ENCODE data around the gene FSHR.

FSHR gene

DNA sequence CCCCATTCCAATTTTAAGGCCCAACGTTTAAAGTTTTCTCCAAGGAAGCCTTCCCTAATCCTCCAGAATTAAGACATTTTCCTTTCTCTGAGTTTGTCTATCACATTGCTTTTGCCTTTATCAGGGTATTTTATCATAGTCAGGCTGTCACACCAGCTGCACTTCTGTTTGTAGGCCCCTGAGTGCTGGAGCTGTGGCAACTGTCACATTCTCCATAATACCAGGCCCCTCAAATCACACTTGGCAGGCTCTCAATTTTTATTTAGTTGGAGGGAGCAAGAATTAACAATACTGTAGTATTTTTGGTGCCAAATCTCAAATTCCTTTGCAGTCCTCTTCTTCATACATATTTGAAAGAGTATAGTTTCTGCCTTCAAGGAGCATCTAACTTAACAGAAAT lies 122.2 kb downstream of the FSHR start:
- no peak for DNase-seq (ENCODE audit: low read depth in 2 of 2)

DNA sequence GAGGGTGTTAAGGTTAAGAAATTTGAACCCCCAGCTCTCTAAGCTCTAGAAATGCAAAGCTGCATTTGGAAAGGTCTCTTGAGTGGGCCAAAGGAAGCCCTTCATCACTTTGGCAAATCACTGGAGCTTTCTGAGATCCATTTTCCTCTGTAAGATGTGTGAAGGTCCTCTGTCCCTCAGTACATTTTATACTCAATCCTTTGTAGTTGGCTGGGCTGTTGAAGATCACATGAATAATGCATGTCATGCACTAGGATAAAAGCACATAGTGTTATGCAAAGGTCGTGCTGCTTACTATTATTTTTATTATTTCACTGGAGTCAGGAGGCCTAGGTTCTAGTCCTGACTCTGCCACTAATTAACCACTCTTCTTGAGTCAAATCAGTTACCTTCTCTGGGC lies 124.9 kb downstream of the FSHR start:
- no peak for DNase-seq (ENCODE audit: low read depth in 2 of 2)

DNA sequence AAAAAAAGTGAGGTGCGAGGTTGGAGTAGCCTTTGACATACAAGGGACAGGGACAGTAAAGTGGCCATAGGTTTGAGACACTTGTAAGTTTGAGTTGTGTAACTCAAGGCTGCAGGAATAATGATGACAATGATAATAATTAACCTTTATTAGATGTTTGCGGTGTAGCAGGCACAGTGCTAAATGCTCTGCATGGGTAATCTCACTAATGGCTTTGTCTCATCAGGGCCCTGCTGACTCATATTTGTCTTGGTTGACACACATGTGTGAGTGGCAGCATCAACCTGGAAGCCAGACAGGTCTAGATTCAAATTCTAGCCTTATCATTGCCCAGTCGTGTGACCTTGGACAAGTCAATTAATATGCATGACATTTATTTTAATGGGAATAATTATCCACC lies 126.2 kb downstream of the FSHR start:
- DNase-seq (ENCODE audit: low read depth in 2 of 2): no peak

DNA sequence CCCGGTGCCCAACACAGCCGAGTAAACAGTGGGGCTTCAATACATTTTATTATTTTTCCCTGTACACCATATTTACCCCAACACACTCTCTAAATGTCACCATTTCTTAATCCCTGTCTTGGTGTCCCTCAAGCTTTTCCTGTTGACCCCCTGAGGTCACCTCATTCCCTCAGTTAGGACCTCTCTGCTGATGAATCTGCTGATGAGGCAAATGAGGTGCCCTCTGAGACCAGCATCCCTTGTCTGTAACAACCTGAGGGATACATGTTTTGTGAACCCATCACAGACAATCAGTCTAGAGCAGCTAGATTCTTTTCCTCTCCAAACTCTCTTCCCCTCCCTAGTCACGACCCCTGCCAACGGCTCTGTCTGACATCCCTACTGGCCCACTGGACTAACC lies 127.6 kb downstream of the FSHR start:
- no peak for DNase-seq (ENCODE audit: low read depth in 2 of 2)

DNA sequence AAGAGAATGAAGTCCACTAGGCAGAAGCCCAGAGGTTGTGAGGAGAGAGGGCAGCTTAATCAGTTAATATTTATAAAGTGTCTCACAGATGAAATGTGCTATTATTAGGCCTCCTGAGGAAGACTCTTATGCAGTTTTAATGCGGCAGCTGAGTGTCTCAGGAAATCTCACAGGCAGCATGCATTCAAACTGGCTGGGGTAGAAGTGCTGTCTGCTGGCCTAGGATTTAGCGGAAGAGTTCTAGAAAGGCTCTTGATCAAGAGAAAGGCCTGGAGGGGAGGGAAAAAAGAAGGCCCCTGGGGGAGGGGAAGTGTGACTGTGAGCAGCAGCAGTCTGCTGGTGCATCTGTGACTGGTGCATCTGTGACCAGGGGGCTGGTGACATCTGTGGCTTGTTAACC lies 133.0 kb downstream of the FSHR start:
- no peak for DNase-seq (ENCODE audit: low read depth in 2 of 2)

DNA sequence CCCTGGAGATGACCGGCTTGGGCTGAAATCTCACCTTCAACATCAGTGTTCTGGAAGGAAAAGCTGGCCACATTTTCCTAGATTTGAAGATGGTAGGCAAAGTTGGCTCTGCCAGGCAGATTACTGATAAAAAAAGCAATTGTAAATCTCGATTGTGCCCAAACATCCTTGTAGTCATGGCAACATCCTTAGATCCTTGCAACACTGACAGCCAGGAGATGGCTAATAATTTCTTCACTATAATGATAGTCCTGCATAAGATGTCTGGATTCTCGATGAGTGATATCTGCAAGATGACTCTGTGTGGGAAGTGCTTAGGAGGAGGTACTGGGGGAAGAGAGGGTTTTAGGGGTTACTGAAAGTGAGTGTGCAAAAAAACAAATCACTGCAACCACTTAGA lies 149.1 kb downstream of the FSHR start:
- DNase-seq (ENCODE audit: low read depth in 2 of 2): no peak

DNA sequence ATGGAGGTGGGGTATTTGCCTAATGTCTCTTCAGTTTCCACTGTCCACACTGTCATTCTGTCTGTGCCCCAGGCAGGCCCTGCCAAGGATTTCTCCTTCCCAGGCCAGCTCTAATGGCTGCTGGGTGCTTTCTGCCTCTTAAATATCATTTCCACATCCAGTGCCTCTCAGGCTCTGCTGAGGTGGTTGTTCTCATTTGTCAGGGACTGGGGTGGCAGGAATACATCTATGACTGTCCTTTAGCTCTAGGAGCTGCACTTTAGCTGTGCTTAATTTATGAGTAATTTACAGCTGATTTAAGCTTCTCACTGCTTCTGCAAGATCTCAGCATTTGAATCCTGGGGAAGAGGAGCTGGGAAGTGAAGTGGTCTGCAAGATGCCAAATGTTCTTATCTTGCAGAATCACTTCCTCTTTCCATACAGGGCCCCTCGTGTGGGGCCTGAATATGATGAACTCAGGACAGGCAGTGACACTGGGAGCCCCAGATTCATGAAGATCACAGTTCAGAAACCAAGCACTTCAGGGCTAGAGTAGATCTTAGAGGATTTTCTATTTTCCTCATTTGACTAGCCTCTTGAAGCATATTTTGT lies 150.2 kb downstream of the FSHR start:
- no peak for DNase-seq (ENCODE audit: low read depth in 2 of 2)

DNA sequence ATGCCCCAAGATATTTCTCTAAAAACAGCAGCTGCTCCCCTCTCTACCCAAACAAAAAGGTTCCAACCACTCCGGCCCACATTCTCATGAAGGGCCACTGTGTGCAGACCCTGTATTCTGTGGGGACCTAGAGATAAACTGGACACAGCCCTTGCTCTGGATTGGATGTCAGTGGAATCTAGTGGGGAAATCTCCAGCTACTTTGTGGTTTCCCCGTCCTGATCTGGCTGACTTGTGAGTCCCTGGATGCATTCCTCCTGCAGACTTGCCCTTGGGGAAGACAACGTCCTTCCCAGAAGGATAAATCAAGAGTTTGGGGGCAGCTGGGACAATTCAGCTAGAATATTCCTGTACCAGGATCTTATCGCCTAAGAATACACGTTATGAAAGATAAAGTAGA lies 151.1 kb downstream of the FSHR start:
- no peak for DNase-seq (ENCODE audit: low read depth in 2 of 2)

DNA sequence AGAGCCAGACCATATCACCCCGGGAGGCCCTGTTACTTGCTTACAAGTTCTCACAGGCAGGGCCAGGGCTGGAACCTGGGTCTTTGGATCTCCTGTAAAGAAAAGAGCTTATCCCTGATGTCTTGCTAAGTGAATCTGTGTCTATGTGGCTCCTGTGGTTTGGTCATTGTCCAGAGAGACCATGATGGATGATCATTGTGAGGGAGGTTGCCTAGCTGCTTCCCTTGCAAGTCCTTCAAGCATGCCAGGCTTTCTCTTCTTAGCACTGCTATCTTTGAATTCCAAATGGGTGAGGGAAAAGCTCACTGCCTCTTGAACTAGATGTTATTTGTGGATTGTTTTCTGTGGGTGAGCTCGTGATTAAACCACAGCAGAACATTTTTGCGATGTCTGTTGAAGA lies 151.6 kb downstream of the FSHR start:
- no peak for DNase-seq (ENCODE audit: low read depth in 2 of 2)

DNA sequence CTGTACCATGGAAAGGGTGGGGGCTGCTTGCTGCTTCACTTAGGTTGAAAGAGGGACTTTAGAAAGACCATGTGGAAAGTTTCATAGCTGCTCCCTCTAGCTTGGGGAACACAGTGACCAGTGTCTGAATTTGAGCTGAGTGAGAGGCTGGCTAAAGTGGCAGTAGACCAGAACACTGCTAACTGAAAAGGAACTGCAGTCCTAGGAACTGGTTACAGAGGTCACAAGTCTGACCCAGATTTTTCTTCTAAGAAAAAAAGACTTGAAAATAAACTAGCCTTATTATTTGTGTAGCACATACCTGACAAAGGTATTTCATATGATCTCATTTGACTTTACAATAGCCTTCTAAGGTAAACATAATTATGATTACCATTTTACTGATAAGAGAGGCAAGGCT lies 153.6 kb downstream of the FSHR start:
- no peak for DNase-seq (ENCODE audit: low read depth in 2 of 2)

DNA sequence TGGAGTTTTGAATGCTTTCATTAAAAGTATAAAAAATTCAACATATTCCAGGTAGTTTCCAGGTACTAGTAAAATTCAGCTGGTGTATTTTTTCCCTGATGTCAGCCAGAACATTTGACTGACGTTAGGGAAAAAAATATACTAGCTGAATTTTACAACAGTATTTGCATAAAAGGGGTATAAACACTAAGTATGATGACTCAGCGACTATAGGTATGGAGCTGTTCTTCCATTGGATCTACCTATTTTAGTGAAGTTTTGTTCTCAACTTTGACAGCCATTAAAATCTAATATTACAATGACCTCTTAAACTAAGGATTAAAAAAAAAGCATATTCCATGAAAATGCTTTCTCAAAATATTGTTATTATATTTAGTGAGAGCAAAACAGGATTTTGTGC lies 155.9 kb downstream of the FSHR start:
- DNase-seq (ENCODE audit: low read depth in 2 of 2): no peak

DNA sequence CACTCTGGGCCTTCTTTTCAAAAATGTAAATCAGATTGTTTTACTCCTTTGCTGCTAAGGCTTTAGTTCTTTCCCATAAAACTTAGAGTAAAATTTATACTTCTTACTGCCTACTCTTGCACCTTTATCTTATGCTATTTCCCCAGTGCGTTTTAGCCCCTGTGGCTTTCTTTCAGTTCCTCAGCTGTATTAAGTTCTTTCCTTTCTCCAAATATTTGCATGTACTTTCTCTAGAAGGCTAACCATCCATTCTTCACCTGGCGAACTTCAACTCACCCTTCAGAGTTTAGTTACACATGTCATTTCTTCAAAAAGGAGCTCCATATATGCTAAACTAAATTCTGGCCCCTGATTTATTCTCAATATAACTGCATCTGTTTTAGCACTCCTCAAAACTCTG lies 160.7 kb downstream of the FSHR start:
- no peak for DNase-seq (ENCODE audit: low read depth in 2 of 2)

DNA sequence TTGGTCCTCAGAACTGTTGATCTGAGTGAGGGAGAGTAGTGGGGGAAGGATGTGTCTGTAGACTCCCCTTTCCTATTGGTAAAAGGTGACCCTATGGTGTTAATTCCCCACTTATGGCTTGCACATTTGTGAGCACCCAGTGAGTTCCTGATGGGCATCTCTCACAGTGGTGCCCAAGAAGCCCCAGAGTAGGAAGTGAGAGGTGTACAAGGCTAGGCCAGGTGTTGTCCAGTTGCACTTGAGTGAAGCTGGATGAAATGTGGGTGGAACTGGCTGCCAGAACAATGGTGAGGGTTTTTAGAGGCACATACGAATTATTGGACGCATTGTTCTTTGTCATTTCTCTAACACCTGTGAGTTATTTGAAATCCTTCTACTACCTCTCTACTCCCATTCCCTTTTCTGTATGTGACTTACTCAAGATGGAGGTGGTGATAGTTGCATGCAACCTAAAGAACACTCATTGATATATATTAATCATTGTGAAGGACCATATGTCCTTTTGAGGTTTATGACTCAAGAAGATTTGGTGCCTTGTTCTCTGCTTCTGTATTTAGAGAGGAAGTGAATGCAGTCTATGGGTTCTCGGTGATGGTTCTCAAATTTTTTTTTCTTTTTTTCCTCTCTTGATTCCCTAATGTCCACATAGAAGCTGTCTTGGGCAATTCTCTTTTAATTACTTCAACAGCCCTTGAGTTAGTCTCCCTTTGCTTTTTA lies 162.7 kb downstream of the FSHR start:
- DNase-seq (ENCODE audit: low read depth in 2 of 2): no peak

DNA sequence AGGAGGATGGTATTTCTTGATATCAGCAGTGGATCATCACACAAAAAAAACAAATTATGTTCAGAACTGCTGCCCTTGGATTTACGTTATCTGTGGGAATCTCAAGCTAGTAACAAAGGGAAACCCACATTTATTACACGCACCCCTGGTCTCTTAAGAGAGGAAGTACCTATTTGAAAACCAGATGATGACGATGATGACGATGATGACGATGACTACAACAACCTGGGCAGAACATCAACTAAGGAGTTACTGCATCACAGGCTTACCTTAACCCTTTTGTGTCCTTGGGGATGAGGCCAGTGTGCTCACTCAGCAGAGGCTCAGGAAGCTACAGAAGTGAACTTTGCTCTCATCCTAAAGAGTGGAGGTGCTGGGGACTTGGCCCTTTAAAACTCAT lies 169.4 kb downstream of the FSHR start:
- DNase-seq (ENCODE audit: low read depth in 2 of 2): no peak

DNA sequence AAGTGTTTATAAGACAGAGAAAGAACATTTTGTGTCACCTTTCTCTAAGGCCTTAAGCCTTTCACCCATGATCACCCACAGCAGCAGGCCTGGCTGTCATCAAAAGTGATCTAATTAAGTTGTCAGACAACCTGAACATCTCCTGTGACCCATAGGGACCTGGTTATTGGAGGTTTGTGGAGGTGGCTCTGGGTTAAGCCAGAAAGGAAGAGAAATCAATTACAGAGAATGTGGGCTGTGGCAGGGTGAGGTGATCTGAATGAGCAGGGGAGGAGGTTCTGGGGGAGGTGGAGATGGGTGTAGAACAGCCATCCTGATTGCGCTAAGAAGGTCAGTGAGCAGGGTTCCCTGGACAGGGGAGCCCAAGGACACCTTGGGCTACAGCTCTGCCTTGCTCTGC lies 170.8 kb downstream of the FSHR start:
- no peak for DNase-seq (ENCODE audit: low read depth in 2 of 2)

DNA sequence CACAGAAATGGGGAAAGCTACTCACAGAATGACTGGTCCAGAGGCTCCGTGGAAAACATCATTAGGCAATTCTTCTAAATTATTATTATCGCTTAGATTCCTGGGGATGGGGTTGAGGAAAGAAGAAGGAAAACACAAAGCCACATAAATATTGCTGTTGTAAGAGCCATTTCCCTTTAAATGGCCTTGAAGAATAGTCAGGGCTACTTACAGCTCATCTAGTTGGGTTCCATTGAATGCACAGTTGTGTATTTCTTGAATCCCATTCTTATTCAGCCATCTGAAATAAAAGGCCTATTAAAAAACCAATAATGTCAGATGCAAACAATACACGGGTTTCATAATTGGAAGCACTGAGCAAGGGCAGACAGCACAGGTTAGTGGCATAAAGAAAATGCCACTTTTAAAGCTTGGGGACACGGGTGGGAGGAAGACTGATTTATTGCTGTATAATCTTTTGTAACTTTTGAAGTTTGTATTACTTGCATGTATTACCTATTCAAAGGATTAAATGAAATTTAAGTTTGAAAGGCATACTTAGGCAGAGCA lies 171.4 kb downstream of the FSHR start:
- DNase-seq (ENCODE audit: low read depth in 2 of 2): no peak

DNA sequence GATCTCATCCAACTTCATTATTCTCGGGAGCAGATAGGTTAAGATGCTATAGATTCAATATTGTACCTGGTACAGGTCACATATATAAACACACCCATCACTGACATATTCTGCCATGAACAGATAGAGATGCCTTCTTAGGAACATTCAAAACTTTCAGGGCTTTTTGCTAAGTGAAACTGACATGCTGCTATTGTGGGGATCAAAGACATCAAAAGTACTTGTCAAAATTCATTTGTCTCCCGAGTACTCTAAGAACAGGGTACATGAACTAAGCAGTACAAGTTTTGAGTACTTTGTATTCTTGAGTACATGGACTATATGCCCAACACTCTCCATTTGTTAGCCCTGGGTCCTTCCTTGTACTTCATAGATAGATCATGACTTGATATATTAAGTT lies 173.5 kb downstream of the FSHR start:
- no peak for DNase-seq (ENCODE audit: low read depth in 2 of 2)

DNA sequence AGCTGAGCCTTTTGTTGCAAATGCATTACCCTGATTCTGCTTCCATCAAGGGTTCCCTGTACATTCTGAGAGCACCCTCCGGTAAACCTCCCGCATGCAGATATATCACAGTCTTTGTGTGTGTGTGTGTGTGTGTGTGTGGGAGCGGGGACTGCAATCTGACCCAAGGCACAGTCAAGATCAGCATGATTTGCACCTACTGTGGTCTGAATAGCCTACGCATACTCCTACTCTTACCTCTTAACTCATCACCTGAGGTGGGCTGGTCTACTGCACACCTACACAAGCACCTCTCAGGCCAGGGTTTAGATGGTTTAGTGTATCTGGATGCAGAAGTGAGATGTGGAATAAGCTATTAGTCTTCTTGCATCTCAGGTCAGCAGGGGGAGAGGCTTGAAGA lies 174.6 kb downstream of the FSHR start:
- DNase-seq (ENCODE audit: low read depth in 2 of 2): no peak

DNA sequence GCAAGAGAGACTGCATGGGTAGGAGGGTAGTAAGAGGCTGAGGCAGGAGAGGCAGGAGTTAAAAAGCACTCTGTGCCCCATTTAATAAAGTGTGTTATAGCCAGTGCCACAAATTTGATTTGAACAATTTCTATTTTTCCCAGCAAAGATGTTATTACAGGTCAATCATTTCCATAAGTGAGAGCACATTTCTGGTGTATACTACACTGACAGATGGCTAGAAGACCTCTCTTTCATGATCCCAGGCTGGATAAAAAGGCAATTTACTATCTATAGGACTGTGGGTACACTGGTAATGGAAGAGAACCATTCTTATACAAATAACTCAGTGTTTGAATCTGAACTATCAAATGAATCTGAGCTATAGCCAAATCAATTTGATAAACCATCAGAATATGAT lies 176.2 kb downstream of the FSHR start:
- DNase-seq (ENCODE audit: low read depth in 2 of 2): no peak

DNA sequence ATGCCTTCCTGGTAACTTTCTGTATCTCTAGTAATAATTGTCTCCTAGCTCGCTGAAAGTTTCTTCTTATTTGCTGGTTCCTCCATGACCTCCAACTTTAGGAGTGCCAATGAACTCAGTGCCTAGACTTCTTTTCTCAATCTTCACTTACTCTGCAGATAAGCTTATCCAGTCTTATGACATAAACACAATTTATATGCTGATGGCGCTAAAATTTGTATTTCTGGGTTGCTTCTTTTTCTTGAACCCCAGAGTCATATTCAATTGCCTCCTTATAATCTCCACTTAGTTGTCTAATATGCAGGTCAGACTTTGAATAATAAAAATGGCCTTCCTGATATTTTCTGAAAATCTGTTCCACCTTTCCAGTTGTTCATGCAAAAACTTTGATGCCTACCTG lies 182.5 kb downstream of the FSHR start:
- DNase-seq (ENCODE audit: low read depth in 2 of 2): no peak

DNA sequence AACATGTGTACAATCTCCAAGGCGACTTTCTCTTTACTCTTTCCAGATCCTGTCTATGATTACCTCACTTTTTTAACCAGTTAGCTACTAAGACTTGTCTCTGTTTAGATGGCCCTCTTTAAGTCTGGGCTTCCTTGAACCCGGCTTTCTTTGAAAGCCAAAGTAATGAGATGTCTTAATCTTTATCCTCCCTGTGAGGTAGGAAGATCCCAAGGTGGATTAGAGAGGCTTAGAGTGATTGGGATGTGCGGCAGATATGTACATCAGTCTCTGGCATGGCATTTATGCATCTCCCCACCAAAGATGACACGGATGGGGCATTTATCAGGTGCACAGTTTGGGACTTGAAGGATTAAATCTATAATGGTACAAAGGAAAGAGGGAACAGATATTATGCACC lies 186.3 kb downstream of the FSHR start:
- DNase-seq (ENCODE audit: low read depth in 2 of 2): no peak

DNA sequence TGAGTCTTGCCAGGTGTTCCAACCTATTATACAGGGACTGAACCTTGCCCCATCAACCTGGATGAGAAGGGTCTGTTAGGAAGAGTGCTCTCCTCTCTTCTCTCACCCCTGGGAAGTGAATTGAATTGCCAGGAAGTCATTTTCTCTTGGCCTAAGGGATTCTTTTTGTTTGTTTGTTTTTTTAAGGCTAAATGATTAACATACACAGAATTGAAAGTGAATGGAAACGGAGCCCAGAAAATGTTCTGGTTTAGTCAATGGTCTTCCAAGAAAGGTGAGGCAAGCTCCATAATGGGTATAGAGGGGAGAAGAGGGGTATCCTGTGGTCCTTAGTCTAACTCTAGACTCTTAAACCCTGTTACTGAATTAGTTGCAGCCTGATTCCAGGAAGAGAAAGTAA lies 189.1 kb downstream of the FSHR start:
- no peak for DNase-seq (ENCODE audit: low read depth in 2 of 2)

DNA sequence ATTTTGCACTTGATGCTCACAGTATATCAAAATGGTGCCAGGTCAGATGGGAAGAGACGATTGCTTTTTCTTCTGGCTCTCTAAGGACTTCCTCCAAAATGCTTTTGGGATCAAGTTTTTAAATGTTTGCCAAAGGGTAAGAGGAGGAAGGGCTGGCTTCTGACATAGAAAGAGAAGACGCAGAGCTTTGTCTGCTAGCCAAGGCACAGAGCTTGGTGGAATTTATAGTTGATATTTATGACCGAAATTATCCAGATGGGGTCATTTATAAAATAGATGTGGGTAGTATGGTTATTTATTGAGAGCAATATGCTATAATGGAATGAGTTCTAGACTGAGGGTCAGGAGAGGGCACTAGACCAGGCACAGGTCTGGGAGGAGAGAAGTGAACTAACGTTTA lies 193.3 kb downstream of the FSHR start:
- DNase-seq (ENCODE audit: low read depth in 2 of 2): no peak

DNA sequence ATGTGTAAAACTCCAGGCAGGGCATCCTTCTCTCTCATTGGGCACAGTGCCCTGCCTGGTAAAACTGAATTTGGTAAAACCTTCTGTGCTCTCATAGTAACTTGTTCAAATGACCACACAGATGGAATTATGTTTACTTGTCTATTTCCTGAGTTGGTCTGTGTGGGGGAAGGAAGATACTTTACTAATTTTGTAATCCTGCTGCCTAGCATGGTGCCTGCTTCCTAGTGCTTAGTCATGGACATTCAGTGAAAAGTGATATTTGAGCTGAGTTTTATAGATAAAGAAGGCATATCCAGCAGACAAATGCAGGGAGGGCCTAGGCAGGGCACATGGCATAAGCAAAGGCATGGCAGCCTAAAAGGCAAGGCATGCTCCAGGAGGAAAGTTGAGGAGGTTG lies 199.4 kb downstream of the FSHR start:
- DNase-seq (ENCODE audit: low read depth in 2 of 2): no peak
